Natural killer cell treated with Interleukin-12 subunit alpha and Interleukin-12 subunit beta and Interleukin-15 and Interleukin-18, amount 100 ng/mL, for 72 hours (primary cell): ENCODE measurements around the gene IFNGR2. TPM values are rescaled to one million over a fixed set of nuclear protein-coding genes. Genes with fewer than 3 reads are reported as not detected.

Source experiments
- ATAC-seq, 2 donors: fragments of 150-1000 bp; cut with Tn5 transposase in 1 of 2; sonication (Bioruptor Pico), chemical (Tn5 transposase) in 1 of 2; 2 replicates each; pipeline ENCODE4 v1.10.0; 2021
- DNase-seq: peaks from one replicate; pipeline ENCODE4 v3.0.0; 2022; ENCODE audit warnings: low spot score
- H3K27ac Mint-ChIP-seq, 2 donors: 1 replicate in 1 of 2; 2 replicates in 1 of 2; pipeline ENCODE4 v1.8.0; 2022; ENCODE audit warnings: mixed read lengths in 2 of 2, mild to moderate bottlenecking in 1 of 2, moderate library complexity in 1 of 2
- H3K27me3 Mint-ChIP-seq, 2 donors: 1 replicate in 1 of 2; 2 replicates in 1 of 2; pipeline ENCODE4 v1.8.0; 2022; ENCODE audit warnings: mixed read lengths in 2 of 2
- H3K36me3 Mint-ChIP-seq: one replicate; pipeline ENCODE4 v1.8.0; 2022; ENCODE audit warnings: mixed read lengths
- H3K4me1 Mint-ChIP-seq, 2 donors: 1 replicate in 1 of 2; 2 replicates in 1 of 2; pipeline ENCODE4 v1.8.0; 2022; ENCODE audit warnings: low read depth in 2 of 2, mixed read lengths in 2 of 2, mild to moderate bottlenecking in 1 of 2
- H3K4me3 Mint-ChIP-seq: one replicate; pipeline ENCODE4 v1.8.0; 2022; ENCODE audit warnings: mixed read lengths
- H3K9me3 Mint-ChIP-seq: 2 replicates; pipeline ENCODE4 v1.8.0; 2022; ENCODE audit warnings: mixed read lengths
- total RNA-seq, 2 donors: library from RNA; stranded (reverse); gene quantifications; one replicate each; pipeline ENCODE4 v1.2.3, GENCODE V29; 2022

The IFNGR2 gene
- total RNA-seq, 2 donors from 2014 or later = 1.6 TPM; not detected in 1

DNA sequence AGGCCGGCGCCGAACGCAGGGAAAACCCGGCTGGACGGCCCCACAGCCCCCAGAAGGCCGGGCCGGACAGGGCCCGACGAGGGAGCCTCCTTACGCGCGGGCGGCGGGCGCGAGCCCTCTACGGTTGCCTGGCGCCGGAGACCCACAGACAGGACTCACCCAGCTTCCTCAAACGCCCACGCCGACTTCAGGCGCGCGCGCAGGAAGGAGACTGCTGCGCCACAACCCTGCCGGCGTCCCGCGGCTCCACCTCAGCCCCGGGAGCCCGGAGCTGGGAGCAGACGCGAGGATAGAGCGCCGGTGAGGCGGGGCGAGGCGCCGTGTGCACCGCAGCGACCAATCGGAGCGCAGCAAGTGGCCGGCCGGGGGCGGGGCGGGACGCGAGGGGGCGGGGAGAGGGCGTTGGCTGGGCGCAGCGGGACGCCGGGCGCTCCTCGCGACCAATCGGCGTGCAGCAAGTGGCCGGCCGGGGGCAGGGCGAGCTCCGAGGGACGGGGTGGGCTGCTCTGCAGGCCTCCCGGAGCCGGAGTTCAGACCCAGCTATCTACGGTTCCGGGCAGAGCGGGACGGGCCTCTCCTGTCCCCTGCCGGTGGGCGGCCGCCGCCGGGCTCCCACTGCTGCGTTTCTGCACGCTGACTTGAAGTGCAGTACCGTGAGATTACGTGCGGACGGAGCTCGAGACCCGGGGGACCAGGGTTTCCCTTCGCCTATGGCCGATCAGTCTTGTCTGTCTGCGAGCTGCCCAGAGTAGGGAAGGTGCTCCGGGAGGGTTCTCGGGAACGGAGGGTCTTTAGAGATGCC is 76.7 kb downstream of the IFNGR2 start, which contains the start of gene TMEM50B:
Gene TMEM50B (minus strand): TSS at position 296 of the 802 bp plus-strand sequence. CDS start 11,089 bp downstream, outside the sequence.
- Mint-ChIP-seq H3K36me3 (no peaks in the 10 kb centered on the region), H3K4me3 (peak within 1 kb of the TSS; percentile 88), H3K27me3 (peaks cover 0 to 3% of the 10 kb centered on the region in 2 donors)

DNA sequence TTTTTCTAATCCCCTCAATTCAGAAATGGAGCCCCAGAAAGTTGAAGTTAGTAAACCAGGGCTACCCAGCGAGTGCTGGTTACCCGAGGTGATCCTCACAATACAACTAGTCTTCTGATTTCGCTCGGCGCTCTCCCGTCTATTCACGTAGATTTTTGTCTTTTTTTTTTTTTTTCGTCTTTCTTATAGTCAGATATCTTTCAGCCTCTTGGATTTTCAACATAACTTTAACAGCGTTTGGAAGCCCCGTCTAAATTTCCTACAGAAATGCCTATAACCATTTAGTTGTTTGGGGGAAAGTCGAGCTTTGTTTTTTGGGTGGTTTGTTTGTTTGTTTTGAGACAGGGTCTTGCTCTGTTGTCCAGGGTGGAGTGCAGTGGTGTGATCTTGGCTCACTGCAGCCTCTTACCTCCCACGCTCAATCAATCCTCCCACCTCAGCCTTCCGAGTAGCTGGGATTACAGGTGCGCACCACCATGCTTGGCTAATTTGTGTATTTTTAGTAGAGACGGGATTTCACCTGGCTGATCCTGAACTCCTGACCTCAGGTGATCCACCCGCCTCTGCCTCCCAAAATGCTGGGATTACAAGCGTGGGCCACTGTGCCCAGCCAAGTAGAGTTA is 77.4 kb downstream of the IFNGR2 start:
- H3K27me3 Mint-ChIP-seq = peaks cover 0 to 3% of the 10 kb centered on the region in 2 donors
- DNase-seq = no peak
- peaks cover 10 to 15% of the 10 kb centered on the region in 2 donors for H3K4me1 Mint-ChIP-seq

More for the DNA sequence above, 76.7 kb downstream of the IFNGR2 start, which contains the start of gene TMEM50B:
- Mint-ChIP-seq H3K9me3 (no peaks in the 10 kb centered on the region), H3K4me1 (peaks cover 10 to 15% of the 10 kb centered on the region in 2 donors), H3K27ac (peak within 1 kb of the TSS; percentile 67 to 92)
- peak; percentile 97 to 98 for ATAC-seq
- DNase-seq = peak; percentile 98

DNA sequence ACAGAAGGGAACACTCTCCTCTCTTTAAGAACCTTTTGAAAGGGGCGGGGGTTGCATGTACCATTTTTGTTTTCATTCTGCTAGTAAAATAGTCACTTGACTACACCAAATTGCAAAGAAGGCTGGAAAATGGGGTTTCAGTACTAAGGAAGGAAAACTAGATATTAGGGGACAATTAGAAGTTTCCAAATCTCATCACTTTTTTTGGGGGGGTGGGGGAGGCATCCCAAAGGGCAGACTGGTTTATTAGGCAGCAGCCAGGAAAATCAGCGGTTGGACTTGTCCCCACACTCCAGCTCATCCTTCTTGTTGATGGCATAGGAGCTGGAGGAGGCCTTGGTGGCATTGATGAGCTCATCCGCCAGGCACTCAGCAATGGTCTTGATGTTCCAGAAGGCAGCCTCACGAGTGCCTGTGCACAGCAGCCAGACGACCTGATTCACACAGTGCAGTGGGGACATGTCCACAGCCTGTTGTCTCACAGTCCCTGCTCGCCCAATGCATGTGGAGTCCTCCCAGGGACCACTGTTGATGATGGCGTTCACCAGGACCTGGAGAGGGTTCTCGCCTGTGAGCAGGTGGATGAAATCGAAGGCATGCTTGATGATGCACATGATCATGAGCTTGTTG is 78.2 kb downstream of the IFNGR2 start:
- no peak overlapping the region for H3K27ac Mint-ChIP-seq
- no peaks in the 10 kb centered on the region for H3K36me3 Mint-ChIP-seq
- H3K9me3 Mint-ChIP-seq = no peaks in the 10 kb centered on the region
- DNase-seq (no peak), ATAC-seq (no peak)
- H3K4me3 Mint-ChIP-seq = peak overlapping the region; percentile 88
- H3K27me3 Mint-ChIP-seq = peaks cover 0 to 3% of the 10 kb centered on the region in 2 donors
- H3K4me1 Mint-ChIP-seq = peaks cover 10 to 15% of the 10 kb centered on the region in 2 donors

More for the DNA sequence above, 77.4 kb downstream of the IFNGR2 start:
- no peak for ATAC-seq
- H3K27ac Mint-ChIP-seq = peak overlapping the region; percentile 67 to 92
- peak overlapping the region; percentile 88 for H3K4me3 Mint-ChIP-seq
- no peaks in the 10 kb centered on the region for H3K9me3 Mint-ChIP-seq
- no peaks in the 10 kb centered on the region for H3K36me3 Mint-ChIP-seq

Other genes with a start within 250 kb of the IFNGR2 start
- 10 to 100 TPM; 16.9 to 17.6 TPM for gene IFNAR2, start 173.5 kb upstream of the IFNGR2 start, total RNA-seq
- gene IL10RB, start 137.0 kb upstream of the IFNGR2 start, total RNA-seq = 10 to 100 TPM; 19.9 to 22.2 TPM
- 10 to 100 TPM; 16.0 to 16.6 TPM for gene IFNAR1, start 78.4 kb upstream of the IFNGR2 start, total RNA-seq
- 10 to 100 TPM; 19.5 to 24.7 TPM for gene TMEM50B, start 76.6 kb downstream of the IFNGR2 start, total RNA-seq
- under 1 TPM; 0.52 to 0.86 TPM for gene DNAJC28, start 88.3 kb downstream of the IFNGR2 start, total RNA-seq
- 100 to 1,000 TPM; 127 to 163 TPM for gene GART, start 138.7 kb downstream of the IFNGR2 start, total RNA-seq
- 100 to 1,000 TPM; 307 to 362 TPM for gene SON, start 139.6 kb downstream of the IFNGR2 start, total RNA-seq
- 10 to 100 TPM; 20.3 to 38.7 TPM for gene DONSON, start 185.3 kb downstream of the IFNGR2 start, total RNA-seq
- gene CRYZL1, start 238.3 kb downstream of the IFNGR2 start, total RNA-seq = 10 to 100 TPM; 28.0 to 31.7 TPM
- gene ITSN1, start 239.1 kb downstream of the IFNGR2 start, total RNA-seq = 1 to 10 TPM; 4.0 to 8.1 TPM